Progenitor cell of endocrine pancreas (in vitro differentiated cells): Measurements from ENCODE around the gene CREB3L1. TPM values are rescaled to one million over a fixed set of nuclear protein-coding genes. Genes with fewer than 3 reads are reported as not detected.

Experiments
- DNase-seq: peaks from one replicate; pipeline ENCODE4 v3.0.0; 2021; ENCODE audit warnings: low spot score; ENCODE audit not compliant: unreplicated experiment
- H3K27ac Mint-ChIP-seq: 2 replicates; pipeline ENCODE4 v1.8.0; 2021; ENCODE audit warnings: mild to moderate bottlenecking, moderate library complexity, mixed read lengths
- H3K27me3 Mint-ChIP-seq: 2 replicates; pipeline ENCODE4 v1.8.0; 2021; ENCODE audit warnings: mixed read lengths
- H3K36me3 Mint-ChIP-seq: 2 replicates; pipeline ENCODE4 v1.8.0; 2022; ENCODE audit warnings: mixed read lengths; ENCODE audit not compliant: insufficient read depth
- H3K4me1 Mint-ChIP-seq: 2 replicates; pipeline ENCODE4 v1.8.0; 2021; ENCODE audit warnings: low read depth, mixed read lengths
- H3K4me3 Mint-ChIP-seq: 2 replicates; pipeline ENCODE4 v1.8.0; 2021; ENCODE audit warnings: low read depth, mild to moderate bottlenecking, moderate library complexity, mixed read lengths
- H3K9me3 Mint-ChIP-seq: 2 replicates; pipeline ENCODE4 v1.8.0; 2021; ENCODE audit warnings: low read depth, mixed read lengths
- CTCF ChIP-seq: fragments of 200-600 bp; sonication (generic); IDR thresholded peaks from one replicate; pipeline ENCODE4 v1.5.0; 2021; ENCODE audit warnings: antibody characterized with exemption, mild to moderate bottlenecking; ENCODE audit not compliant: unreplicated experiment
- total RNA-seq: library from RNA; stranded (reverse); gene quantifications from 2 replicates; pipeline ENCODE4 v1.2.1, GENCODE V29; 2021

Gene CREB3L1
- total RNA-seq, 1 donor from 2014 or later: 9.6 TPM

GRCh38 chr11:46330563-46331281, 53.3 kb downstream of the CREB3L1 start:
- Mint-ChIP-seq H3K9me3 (no peaks in the 10 kb centered on the region), H3K27me3 (peaks cover 67% of the 10 kb centered on the region), H3K4me1 (peaks cover 6% of the 10 kb centered on the region), H3K27ac (no peak overlapping the region), H3K36me3 (no peaks in the 10 kb centered on the region), H3K4me3 (no peak overlapping the region)
- DNase-seq: no peak
- TF ChIP-seq CTCF: no peak

- H3K9me3 Mint-ChIP-seq: no peaks in the 10 kb centered on the region
- H3K36me3 Mint-ChIP-seq: no peaks in the 10 kb centered on the region
- H3K27ac Mint-ChIP-seq: no peak overlapping the region
- no peak for DNase-seq
- H3K4me1 Mint-ChIP-seq: peaks cover 6% of the 10 kb centered on the region
- H3K27me3 Mint-ChIP-seq: peaks cover 71% of the 10 kb centered on the region
- no peak for TF ChIP-seq CTCF
- peak overlapping the region; percentile 12 for H3K4me3 Mint-ChIP-seq
These were observed 54.0 kb downstream of the CREB3L1 start for GRCh38 chr11:46331282-46331984.

DNA sequence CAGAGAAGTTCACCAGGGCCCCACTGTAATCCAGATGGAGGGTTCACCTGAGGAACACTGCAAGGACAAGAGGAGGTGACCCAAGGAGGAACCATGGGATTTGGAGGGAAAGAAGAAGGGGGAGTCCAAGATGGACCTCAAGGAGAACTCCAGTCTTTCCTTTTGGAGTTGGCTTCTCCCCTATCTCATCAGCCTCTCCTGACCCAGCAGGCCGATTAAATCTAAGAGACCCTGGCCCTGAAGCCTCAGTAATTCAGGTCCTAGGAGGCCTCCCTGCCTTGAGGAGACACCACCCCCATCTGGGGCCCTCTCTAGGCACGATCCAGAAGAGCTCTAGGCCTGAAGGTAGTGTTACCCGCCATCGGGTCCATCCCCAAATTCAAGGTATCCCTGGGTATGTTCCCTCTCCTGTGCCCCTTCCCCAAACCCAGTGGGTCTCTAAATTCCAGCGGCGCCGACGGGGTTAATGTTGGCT, 54.7 kb downstream of the CREB3L1 start:
- no peak for DNase-seq
- TF ChIP-seq CTCF: no peak
- Mint-ChIP-seq H3K9me3 (no peaks in the 10 kb centered on the region), H3K27me3 (peaks cover 65% of the 10 kb centered on the region), H3K36me3 (no peaks in the 10 kb centered on the region), H3K27ac (no peak overlapping the region), H3K4me3 (peak overlapping the region; percentile 45), H3K4me1 (peaks cover 6% of the 10 kb centered on the region)

DNA sequence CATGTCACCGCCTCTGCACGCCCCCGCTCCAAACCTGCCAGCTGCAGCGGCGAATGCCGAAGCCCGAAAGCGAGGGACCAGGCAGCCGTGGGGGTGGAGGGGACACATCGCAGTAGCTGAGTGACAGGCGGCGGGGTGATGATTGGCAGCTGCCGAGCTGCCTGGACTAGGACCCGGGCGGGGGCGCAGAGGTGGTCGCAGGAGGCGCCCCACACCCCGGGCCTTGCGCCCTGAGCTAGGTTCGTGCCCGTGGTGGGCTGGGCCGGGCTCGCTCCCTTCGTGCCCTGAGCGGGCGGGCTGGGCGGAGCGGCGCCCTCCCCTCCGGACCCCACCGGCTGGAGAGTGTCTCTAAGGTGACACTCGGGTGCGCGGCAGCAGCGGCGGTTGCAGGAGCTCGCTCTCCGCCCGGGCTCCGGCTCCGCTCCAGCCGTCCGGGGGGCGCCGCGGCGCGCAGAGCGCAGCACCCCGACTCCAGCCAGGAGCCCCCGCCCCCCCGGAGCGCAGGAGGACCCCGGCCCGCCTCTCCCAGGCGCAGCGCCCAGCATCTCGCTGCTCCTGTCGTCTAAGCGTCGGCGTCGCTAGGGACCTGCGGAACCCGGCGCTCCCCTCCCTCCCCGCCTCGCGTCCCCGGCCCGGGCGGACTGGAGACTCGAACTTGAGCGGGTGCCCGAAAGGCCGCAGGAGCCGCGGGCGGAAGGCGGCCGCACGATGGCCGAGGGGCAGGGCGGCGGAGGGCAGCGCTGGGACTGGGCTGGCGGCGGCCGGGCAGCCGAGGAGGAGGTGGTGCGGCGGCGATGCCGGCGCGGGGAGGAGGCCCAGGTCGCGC, 55.3 kb downstream of the CREB3L1 start:
- H3K27ac Mint-ChIP-seq: no peak overlapping the region
- no peak for TF ChIP-seq CTCF
- H3K4me1 Mint-ChIP-seq: peaks cover 6% of the 10 kb centered on the region
- H3K36me3 Mint-ChIP-seq: no peaks in the 10 kb centered on the region
- DNase-seq: no peak
- peaks cover 62% of the 10 kb centered on the region for H3K27me3 Mint-ChIP-seq
- H3K9me3 Mint-ChIP-seq: no peaks in the 10 kb centered on the region
- H3K4me3 Mint-ChIP-seq: peak overlapping the region; percentile 45

DNA sequence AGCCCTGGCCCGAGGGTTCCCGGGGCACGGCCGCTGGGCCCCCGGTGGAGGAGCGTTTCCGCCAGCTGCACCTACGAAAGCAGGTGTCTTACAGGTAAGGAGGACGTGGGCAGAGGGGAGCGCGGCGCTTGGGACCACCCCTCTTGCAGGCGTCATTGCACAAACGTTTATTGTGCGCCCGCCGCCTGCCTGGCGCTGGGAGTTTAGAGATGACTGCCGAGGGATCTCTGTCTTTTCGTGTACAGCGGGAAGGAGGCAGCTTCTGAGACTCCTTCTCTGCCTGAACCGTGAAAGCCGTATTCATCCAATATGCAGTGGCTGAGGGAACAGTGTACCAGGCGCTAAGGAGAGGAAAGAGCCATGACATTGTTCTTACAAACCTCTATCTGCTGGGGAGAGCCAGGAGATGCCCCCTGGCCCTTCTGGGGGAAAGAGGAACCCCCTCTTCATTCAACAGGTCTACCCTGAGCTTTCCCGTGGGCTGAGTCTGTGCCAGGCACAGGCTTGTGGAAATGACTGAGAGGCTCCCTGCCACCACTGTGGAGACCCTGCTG, 56.0 kb downstream of the CREB3L1 start:
- no peaks in the 10 kb centered on the region for H3K9me3 Mint-ChIP-seq
- TF ChIP-seq CTCF: no peak
- no peaks in the 10 kb centered on the region for H3K36me3 Mint-ChIP-seq
- no peak overlapping the region for H3K27ac Mint-ChIP-seq
- peaks cover 62% of the 10 kb centered on the region for H3K27me3 Mint-ChIP-seq
- peak overlapping the region; percentile 56 for H3K4me3 Mint-ChIP-seq
- H3K4me1 Mint-ChIP-seq: peaks cover 7% of the 10 kb centered on the region
- no peak for DNase-seq
